GM12872 (cell line): ENCODE data around the gene HOGA1.

ENCODE experiments used
- CTCF ChIP-seq: IDR thresholded peaks from 3 replicates; pipeline ENCODE4 v1.5.1; 2011; ENCODE audit warnings: low read depth, mild to moderate bottlenecking, low read length, moderate library complexity; ENCODE audit not compliant: insufficient read depth

Gene HOGA1

DNA sequence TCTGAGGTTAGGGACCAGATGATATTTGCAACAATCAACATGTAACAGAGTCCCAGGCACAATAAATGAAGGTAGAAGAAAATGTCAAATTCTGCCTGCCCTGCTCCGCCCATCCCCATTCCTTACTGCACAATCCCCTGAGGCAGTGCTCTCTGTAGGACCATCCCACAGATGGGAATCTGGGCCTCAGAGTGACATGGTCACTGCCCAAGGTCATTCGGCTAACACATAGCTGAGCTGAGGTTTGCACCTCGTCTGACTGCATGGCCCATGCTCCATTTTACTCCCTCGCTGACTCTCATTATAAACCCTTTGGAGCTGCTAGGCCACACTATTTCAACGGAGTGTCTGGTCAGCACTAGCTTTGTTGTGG is 1.2 kb downstream of the HOGA1 start:
- no peak for TF ChIP-seq CTCF

GRCh38 chr10:97587183-97587582 is 3.0 kb downstream of the HOGA1 start:
- no peak for TF ChIP-seq CTCF

- no peak for TF ChIP-seq CTCF
Observed at GRCh38 chr10:97589479-97589878, 5.3 kb downstream of the HOGA1 start, which contains the start of gene C10orf62. Gene C10orf62 (plus strand): TSS chr10:97589721. CDS start chr10:97589898, 177 bp downstream.

DNA sequence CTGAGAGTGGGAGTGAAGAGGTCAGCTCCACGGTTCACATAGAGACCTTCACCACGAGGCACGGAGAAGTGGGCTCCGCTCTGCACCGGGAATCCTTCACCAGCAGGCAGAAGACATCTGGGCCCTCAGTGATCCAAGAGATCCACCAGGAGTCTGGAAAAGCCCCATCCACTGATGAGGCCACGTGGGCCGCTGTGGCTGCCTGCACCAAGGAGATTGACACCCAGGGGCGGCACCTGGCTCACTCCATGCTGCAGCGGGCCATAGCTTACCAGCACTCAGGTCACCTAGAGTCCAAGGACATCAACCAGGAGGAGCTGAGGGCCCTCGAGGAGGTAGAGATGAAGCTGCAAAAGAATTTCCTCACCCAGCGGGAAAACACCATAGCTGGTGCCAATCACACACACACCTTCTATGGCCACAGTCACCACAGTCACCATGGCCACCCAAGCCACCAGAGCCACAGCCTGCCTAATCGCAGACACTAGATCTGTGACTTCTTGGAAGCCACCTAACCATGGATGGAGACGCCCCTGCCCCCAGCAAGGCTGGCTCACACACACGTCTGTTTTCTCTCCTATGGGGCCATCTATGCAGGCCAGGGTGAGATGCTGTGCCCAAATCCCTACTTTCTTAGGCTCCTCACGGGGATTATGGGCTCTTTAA is 6.0 kb downstream of the HOGA1 start:
- TF ChIP-seq CTCF = no peak

DNA sequence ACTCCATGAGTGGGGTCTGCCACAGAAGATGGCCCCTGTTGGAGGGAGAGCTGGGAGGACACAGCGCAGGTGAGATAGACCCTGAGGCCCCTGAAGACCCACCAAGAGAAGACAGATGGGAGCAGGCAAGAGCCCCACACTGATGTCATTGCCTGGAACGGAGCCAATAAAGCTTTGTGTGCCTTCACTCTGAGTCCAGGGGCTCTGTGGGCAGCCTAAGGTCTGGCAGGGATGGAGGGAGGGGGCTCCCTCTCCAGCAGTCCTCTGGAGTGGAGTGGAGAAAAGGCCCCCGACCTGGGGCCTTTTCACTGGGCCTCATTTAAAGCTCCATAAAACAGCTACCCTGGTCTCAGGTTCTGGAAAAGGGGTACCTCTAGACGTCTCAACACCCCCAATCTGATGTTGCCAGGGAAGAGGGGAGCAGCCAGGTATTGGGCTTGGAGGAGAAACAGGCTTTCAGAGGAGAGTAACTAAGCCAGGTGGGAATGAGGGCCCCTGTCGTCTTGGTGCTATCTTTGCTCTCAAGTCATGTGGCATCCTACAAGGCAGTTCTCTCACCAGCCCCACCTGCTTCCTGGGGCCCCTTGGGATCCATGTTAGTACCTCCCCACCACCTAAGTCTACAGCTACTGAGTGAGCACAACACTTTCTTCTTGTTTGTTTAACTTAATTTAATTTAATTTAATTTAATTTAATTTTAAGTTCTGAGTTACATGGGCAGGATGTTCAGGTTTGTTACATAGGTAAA is 6.7 kb downstream of the HOGA1 start:
- no peak for TF ChIP-seq CTCF

GRCh38 chr10:97593421-97593820 is 9.2 kb downstream of the HOGA1 start:
- TF ChIP-seq CTCF = no peak

- TF ChIP-seq CTCF = no peak
Observed at GRCh38 chr10:97596101-97597082, 12.2 kb downstream of the HOGA1 start.
